Measurements from ENCODE around the gene EHMT1.

DNA sequence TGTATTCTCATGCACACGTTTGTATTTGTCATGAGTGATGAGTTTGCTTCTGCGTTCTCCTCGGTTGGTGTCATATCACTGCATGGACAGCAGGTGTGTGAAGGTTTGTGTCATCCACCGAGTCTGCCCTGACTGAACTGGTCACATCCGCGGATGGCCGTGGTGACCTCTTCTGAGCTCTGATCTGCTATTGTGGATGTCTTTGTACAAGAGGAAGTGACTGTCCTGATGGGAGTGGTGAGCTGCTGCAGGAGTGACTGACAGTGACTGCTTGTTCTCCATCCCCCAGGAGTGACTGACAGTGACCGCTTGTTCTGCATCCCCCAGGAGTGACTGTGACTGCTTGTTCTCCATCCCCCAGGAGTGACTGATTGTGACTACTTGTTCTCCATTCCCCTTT is 69.9 kb downstream of the EHMT1 start:
- TF ChIP-seq EZH2 (IDR thresholded peaks at IDR 0.05) (no peak), POLR2AphosphoS5 (IDR thresholded peaks at IDR 0.05; ENCODE audit: borderline replicate concordance, low read depth, low read length) (no peak), FOXP2 (optimal IDR thresholded peaks at IDR 0.05; ENCODE audit: control extremely low read depth, extremely low read length, insufficient read depth) (no peak)
